ENCODE measurements around the gene ARSA. TPM values are rescaled to one million over a fixed set of nuclear protein-coding genes. Genes with fewer than 3 reads are reported as not detected.

Gene ARSA
- total RNA-seq, 2 experiments from 2014 or later = 31.6 to 34.4 TPM

DNA sequence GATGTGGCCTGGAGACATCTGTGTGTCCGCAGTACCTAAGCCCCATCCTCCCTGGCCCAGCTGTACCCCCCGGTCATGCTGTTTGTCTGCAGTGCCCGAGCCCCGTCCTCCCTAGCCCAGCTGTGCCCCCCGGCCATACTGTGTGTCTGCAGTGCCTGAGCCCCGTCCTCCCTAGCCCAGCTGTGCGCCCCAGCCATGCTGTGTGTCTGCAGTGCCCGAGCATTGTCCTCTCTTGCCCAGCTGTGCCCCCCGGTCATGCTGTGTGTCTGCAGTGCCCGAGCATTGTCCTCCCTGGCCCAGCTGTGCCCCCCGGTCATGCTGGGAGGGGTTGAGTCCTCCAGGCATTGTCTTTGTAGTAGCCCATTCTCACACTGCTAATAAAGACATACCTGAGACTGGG is 7.6 kb upstream of the ARSA start:
- ChIA-PET CTCF (ENCODE audit: unreplicated experiment) (no interaction called here), POLR2A (no interaction called here)
- no peaks in the 10 kb centered on the region for H3K9me2 ChIP-seq (ENCODE audit: insufficient read depth, low read length)
- no peak overlapping the region for H3K4me2 ChIP-seq (ENCODE audit: low read length)
- no peaks in the 10 kb centered on the region for H4K20me1 ChIP-seq (ENCODE audit: insufficient read depth, low read length)
- TF ChIP-seq EZH2phosphoT487 (IDR thresholded peaks at IDR 0.05; ENCODE audit: borderline replicate concordance, low read depth, low read length) = no peak
- TF ChIP-seq, protein P1, sequence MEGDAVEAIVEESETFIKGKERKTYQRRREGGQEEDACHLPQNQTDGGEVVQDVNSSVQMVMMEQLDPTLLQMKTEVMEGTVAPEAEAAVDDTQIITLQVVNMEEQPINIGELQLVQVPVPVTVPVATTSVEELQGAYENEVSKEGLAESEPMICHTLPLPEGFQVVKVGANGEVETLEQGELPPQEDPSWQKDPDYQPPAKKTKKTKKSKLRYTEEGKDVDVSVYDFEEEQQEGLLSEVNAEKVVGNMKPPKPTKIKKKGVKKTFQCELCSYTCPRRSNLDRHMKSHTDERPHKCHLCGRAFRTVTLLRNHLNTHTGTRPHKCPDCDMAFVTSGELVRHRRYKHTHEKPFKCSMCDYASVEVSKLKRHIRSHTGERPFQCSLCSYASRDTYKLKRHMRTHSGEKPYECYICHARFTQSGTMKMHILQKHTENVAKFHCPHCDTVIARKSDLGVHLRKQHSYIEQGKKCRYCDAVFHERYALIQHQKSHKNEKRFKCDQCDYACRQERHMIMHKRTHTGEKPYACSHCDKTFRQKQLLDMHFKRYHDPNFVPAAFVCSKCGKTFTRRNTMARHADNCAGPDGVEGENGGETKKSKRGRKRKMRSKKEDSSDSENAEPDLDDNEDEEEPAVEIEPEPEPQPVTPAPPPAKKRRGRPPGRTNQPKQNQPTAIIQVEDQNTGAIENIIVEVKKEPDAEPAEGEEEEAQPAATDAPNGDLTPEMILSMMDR (conservative IDR thresholded peaks at IDR 0.05; ENCODE audit: low read length) = no peak
- intact Hi-C loops (cut with micrococcal nuclease; ENCODE audit: unreplicated experiment) = no loop called here
- H3K27ac ChIP-seq (ENCODE audit: low read depth, low read length, poor library complexity, severe bottlenecking) = no peak overlapping the region
- H3K4me3 ChIP-seq (ENCODE audit: low read depth, low read length, poor library complexity, severe bottlenecking) = no peak overlapping the region
- DNase-seq (ENCODE audit: low spot score) = no peak
- no peaks in the 10 kb centered on the region for H3K4me1 ChIP-seq (ENCODE audit: insufficient read depth, low read length, poor library complexity, severe bottlenecking)
- no TSS peak for BruUV-seq (replicated peaks)
- H3K79me2 ChIP-seq (ENCODE audit: insufficient read depth, low read depth, low read length) = no peaks in the 10 kb centered on the region
- H3K36me3 ChIP-seq (ENCODE audit: insufficient read depth, low read length) = no peaks in the 10 kb centered on the region
- H2AFZ ChIP-seq (ENCODE audit: low read length) = no peak overlapping the region
- H3K9me3 ChIP-seq (ENCODE audit: low read length) = no peaks in the 10 kb centered on the region

DNA sequence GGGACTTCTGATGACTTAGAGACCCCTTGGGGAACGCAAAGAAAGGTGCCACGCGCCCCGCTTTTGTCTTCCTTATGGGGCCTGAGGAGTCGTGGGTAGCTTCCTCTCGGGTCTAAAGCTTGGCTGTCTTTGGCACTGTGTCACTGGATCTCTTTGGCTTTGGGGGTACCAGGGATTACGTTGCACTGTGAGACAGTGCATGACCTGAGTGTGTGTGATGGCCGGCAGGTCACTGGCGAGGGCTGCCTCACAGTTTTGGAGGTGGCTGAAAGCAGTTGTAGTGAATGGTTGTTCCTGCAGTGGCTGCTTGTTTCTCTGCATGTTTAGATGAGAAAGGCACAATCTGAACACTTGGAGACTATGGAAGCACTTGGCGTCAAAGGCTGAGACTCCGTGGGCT is 5.8 kb upstream of the ARSA start:
- H4K20me1 ChIP-seq (ENCODE audit: insufficient read depth, low read length) = no peaks in the 10 kb centered on the region
- no peaks in the 10 kb centered on the region for H3K36me3 ChIP-seq (ENCODE audit: insufficient read depth, low read length)
- H3K9me3 ChIP-seq (ENCODE audit: low read length) = no peaks in the 10 kb centered on the region
- CTCF ChIA-PET (ENCODE audit: unreplicated experiment) = no interaction called here
- H3K4me1 ChIP-seq (ENCODE audit: insufficient read depth, low read length, poor library complexity, severe bottlenecking) = peaks cover 2% of the 10 kb centered on the region
- no peak overlapping the region for H3K4me2 ChIP-seq (ENCODE audit: low read length)
- POLR2A ChIA-PET = no interaction called here
- no peaks in the 10 kb centered on the region for H3K79me2 ChIP-seq (ENCODE audit: insufficient read depth, low read depth, low read length)
- no peak overlapping the region for H3K4me3 ChIP-seq (ENCODE audit: low read depth, low read length, poor library complexity, severe bottlenecking)
- no peak overlapping the region for H2AFZ ChIP-seq (ENCODE audit: low read length)
- no peak for DNase-seq (ENCODE audit: low spot score)
- H3K27ac ChIP-seq (ENCODE audit: low read depth, low read length, poor library complexity, severe bottlenecking) = no peak overlapping the region
- H3K9me2 ChIP-seq (ENCODE audit: insufficient read depth, low read length) = no peaks in the 10 kb centered on the region
- no TSS peak for BruUV-seq (replicated peaks)
- TF ChIP-seq, protein P1 (conservative IDR thresholded peaks at IDR 0.05; ENCODE audit: low read length) = no peak
- TF ChIP-seq EZH2phosphoT487 (IDR thresholded peaks at IDR 0.05; ENCODE audit: borderline replicate concordance, low read depth, low read length) = no peak
- intact Hi-C loops (cut with micrococcal nuclease; ENCODE audit: unreplicated experiment) = no loop called here

DNA sequence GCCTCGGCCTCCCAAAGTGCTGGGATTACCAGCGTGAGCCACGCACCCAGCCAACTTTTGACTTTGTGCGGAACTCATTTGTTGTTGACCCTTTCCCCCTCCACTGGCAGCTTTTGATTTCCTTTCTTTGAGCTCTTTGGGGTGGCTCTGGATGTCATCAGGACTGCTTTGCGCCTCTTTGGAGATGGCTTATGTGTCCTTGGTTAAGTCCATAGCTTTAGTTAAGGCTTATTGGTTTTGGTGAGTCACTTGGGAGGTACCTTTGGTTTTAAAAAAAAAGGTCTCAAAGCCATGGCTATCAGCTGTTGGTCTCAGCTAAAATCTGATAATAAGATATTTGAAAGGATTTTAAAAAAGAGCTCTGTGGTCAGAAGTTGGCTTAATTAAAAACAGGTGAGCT is 5.1 kb upstream of the ARSA start:
- intact Hi-C loops (cut with micrococcal nuclease; ENCODE audit: unreplicated experiment) = no loop called here

More for the DNA sequence above, 5.1 kb upstream of the ARSA start:
- H3K4me2 ChIP-seq (ENCODE audit: low read length) = no peak overlapping the region
- no peak overlapping the region for H2AFZ ChIP-seq (ENCODE audit: low read length)
- ChIA-PET CTCF (ENCODE audit: unreplicated experiment) (no interaction called here), POLR2A (interaction anchor here (0.5 kb wide), 1 partner anchor 49 kb away, joined by 4 read pairs; no protein-coding TSS in a partner anchor)
- H3K4me3 ChIP-seq (ENCODE audit: low read depth, low read length, poor library complexity, severe bottlenecking) = no peak overlapping the region
- no peaks in the 10 kb centered on the region for H3K79me2 ChIP-seq (ENCODE audit: insufficient read depth, low read depth, low read length)
- H3K9me3 ChIP-seq (ENCODE audit: low read length) = no peaks in the 10 kb centered on the region
- BruUV-seq (replicated peaks) = no TSS peak
- no peak overlapping the region for H3K27ac ChIP-seq (ENCODE audit: low read depth, low read length, poor library complexity, severe bottlenecking)
- TF ChIP-seq EZH2phosphoT487 (IDR thresholded peaks at IDR 0.05; ENCODE audit: borderline replicate concordance, low read depth, low read length) = no peak
- TF ChIP-seq, protein P1 (conservative IDR thresholded peaks at IDR 0.05; ENCODE audit: low read length) = no peak
- H3K9me2 ChIP-seq (ENCODE audit: insufficient read depth, low read length) = no peaks in the 10 kb centered on the region
- peaks cover 5% of the 10 kb centered on the region for H3K4me1 ChIP-seq (ENCODE audit: insufficient read depth, low read length, poor library complexity, severe bottlenecking)
- no peaks in the 10 kb centered on the region for H4K20me1 ChIP-seq (ENCODE audit: insufficient read depth, low read length)
- DNase-seq (ENCODE audit: low spot score) = no peak
- H3K36me3 ChIP-seq (ENCODE audit: insufficient read depth, low read length) = no peaks in the 10 kb centered on the region
